ENCODE measurements around the gene DUS1L.

- TF ChIP-seq CTCF (IDR thresholded peaks at IDR 0.05): no peak
- no peak for TF ChIP-seq POLR2A (IDR thresholded peaks at IDR 0.05)
These were observed 53.9 kb downstream of the DUS1L start for GRCh38 chr17:82011617-82012187.
